ENCODE data around the gene MYRFL.
A peak's percentile ranks its signal among the peaks of the same experiment; 100 is the strongest.

MYRFL gene

GRCh38 chr12:69810870-69811498 is 14.0 kb upstream of the MYRFL start:
- Histone ChIP-seq H3K9me3 (ENCODE audit: severe bottlenecking) (no peaks in the 10 kb centered on the region), H3K4me3 (ENCODE audit: severe bottlenecking) (no peak overlapping the region), H3K27ac (ENCODE audit: poor library complexity, severe bottlenecking) (no peak overlapping the region), H3K36me3 (ENCODE audit: low read depth) (peaks cover 6% of the 10 kb centered on the region; the same call in 1 of the 2 replicates), H3K27me3 (ENCODE audit: insufficient read depth, poor library complexity, severe bottlenecking) (no peaks in the 10 kb centered on the region), H3K4me1 (ENCODE audit: insufficient read depth, poor library complexity, severe bottlenecking) (no peaks in the 10 kb centered on the region)
- TF ChIP-seq CTCF (IDR thresholded peaks at IDR 0.05; ENCODE audit: poor library complexity, severe bottlenecking) = no peak
- no peak for DNase-seq (ENCODE audit: low spot score)
- no peak for ATAC-seq (ENCODE audit: low read depth)

DNA sequence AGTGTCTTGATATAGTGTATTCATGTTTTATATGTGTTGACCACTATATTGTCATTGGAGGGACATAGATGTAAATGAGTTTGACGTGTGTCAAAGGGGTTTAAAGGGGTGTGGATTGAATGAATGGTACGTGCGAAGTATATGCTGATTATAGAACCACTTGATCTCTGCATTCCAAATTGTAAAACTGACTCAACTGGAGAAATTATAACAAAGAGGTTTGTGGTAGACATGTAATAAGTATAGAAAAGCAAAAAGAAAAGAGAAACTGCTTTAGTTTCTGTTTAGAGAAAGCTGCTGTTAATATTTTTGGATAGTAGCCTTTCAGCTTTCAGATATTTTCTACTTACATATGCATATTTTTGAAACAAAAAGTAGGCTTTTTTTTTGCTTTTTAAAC is 8.9 kb upstream of the MYRFL start:
- no peaks in the 10 kb centered on the region for H3K9me3 ChIP-seq (ENCODE audit: severe bottlenecking)
- DNase-seq (ENCODE audit: low spot score) (no peak), ATAC-seq (ENCODE audit: low read depth) (no peak)
- no peak for TF ChIP-seq CTCF (IDR thresholded peaks at IDR 0.05; ENCODE audit: poor library complexity, severe bottlenecking)
- H3K27ac ChIP-seq (ENCODE audit: poor library complexity, severe bottlenecking) = no peak overlapping the region
- peaks cover 6% of the 10 kb centered on the region for H3K36me3 ChIP-seq (ENCODE audit: low read depth)
- H3K4me3 ChIP-seq (ENCODE audit: severe bottlenecking) = no peak overlapping the region
- H3K4me1 ChIP-seq (ENCODE audit: insufficient read depth, poor library complexity, severe bottlenecking) = peaks cover under 1% of the 10 kb centered on the region
- no peaks in the 10 kb centered on the region for H3K27me3 ChIP-seq (ENCODE audit: insufficient read depth, poor library complexity, severe bottlenecking)

- no peak overlapping the region for H3K4me3 ChIP-seq (ENCODE audit: severe bottlenecking)
- H3K4me1 ChIP-seq (ENCODE audit: insufficient read depth, poor library complexity, severe bottlenecking) = peaks cover 12% of the 10 kb centered on the region
- no peaks in the 10 kb centered on the region; the same call in 1 of the 2 replicates for H3K36me3 ChIP-seq (ENCODE audit: low read depth)
- no peak for ATAC-seq (ENCODE audit: low read depth)
- no peak for DNase-seq (ENCODE audit: low spot score)
- H3K27ac ChIP-seq (ENCODE audit: poor library complexity, severe bottlenecking) = peak overlapping the region; percentile 47
- no peak for TF ChIP-seq CTCF (IDR thresholded peaks at IDR 0.05; ENCODE audit: poor library complexity, severe bottlenecking)
- no peaks in the 10 kb centered on the region for H3K27me3 ChIP-seq (ENCODE audit: insufficient read depth, poor library complexity, severe bottlenecking)
- H3K9me3 ChIP-seq (ENCODE audit: severe bottlenecking) = no peaks in the 10 kb centered on the region
Measured at GRCh38 chr12:69821032-69821455, 4.0 kb upstream of the MYRFL start.

DNA sequence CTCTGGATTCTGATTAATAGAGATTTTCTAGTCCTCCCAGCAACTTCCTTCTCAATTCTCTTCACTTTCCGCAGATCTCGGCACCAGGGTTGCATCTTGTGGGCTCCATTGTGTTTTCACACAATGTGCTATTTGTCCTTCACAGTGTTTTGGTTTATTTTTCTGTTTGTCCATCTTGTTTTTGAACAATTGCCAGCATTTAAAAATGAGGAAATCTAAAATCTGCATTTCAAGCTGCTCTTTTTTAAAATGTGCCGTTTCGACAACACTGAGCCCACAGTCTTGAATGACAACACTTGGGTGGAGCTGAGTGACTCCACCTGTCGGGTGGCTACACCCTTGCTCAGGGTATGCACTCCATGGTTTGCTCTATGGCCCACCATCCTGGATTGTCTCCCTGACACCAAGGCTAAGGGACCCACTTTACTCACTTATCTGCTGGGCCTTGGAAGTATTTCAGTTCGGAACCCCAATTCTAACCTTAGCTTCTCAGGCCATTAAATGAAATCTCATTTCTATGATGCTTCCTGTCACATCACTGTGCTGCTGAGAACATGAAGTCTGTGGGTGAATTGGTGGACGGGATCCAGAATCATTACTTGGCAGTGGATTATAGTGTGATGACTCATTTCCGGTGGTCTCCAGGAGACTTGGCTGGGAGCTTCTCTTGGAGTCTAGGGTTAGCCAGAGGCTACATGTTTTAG is 3.4 kb upstream of the MYRFL start:
- ATAC-seq (ENCODE audit: low read depth) = peak; percentile 81
- Histone ChIP-seq H3K4me3 (ENCODE audit: severe bottlenecking) (no peak overlapping the region), H3K27ac (ENCODE audit: poor library complexity, severe bottlenecking) (peak overlapping the region; percentile 47), H3K4me1 (ENCODE audit: insufficient read depth, poor library complexity, severe bottlenecking) (peaks cover 12% of the 10 kb centered on the region), H3K9me3 (ENCODE audit: severe bottlenecking) (no peaks in the 10 kb centered on the region), H3K27me3 (ENCODE audit: insufficient read depth, poor library complexity, severe bottlenecking) (no peaks in the 10 kb centered on the region), H3K36me3 (ENCODE audit: low read depth) (no peaks in the 10 kb centered on the region; the same call in 1 of the 2 replicates)
- no peak for TF ChIP-seq CTCF (IDR thresholded peaks at IDR 0.05; ENCODE audit: poor library complexity, severe bottlenecking)
- DNase-seq (ENCODE audit: low spot score) = no peak

All from RWPE2 (cell line).